ENCODE data around the gene ADAMTS2.

GRCh38 chr5:179207470-179207869 is 137.8 kb downstream of the ADAMTS2 start:
- TF ChIP-seq CTCF (IDR thresholded peaks at IDR 0.05; ENCODE audit: insufficient read depth, low read length, poor library complexity, severe bottlenecking) (no peak), EZH2phosphoT487 (conservative IDR thresholded peaks at IDR 0.05; ENCODE audit: low read length) (no peak)
